GM10847 (cell line): ENCODE data around the gene TMEM30B.

Source experiments
- POLR2A ChIP-seq: IDR thresholded peaks from 2 replicates; pipeline ENCODE4 v1.6.1; 2011; ENCODE audit not compliant: insufficient read length; ENCODE audit errors: extremely low read depth

TMEM30B gene

GRCh38 chr14:61281186-61281947, at the start of gene TMEM30B:
TMEM30B (minus strand) TSS chr14:61281338; CDS start chr14:61281147, 191 bp downstream.
- no peak for TF ChIP-seq POLR2A

GRCh38 chr14:61330511-61330910, 49.4 kb upstream of the TMEM30B start:
- no peak for TF ChIP-seq POLR2A

DNA sequence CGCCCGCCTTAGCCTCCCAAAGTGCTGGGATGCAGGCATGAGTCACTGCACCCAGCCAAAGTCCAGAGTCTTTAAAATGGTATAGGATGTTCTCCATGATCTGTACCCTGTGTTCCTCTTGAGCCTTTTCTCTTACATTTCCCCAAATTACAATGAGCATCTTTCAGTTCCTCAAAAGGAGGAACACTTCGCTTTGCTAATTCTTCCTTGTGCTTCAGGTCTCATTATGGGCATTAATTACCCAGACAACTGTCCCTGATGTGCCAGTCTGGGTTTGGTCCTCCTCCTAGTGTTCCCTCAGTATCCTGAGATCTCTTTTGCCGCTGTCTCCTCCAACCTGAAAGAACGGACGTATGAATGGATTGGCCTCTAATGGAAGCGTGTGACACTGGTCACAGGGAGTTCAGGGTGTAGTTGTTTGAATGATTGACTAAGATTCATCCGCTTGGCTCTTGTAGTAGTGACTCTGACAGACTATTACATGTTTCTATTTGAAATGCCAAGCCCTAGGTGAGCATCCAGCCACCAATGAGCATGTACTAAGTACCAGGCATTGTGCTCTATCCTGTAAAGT, 48.4 kb upstream of the TMEM30B start:
- no peak for TF ChIP-seq POLR2A

GRCh38 chr14:61328626-61329262, 47.6 kb upstream of the TMEM30B start:
- no peak for TF ChIP-seq POLR2A

DNA sequence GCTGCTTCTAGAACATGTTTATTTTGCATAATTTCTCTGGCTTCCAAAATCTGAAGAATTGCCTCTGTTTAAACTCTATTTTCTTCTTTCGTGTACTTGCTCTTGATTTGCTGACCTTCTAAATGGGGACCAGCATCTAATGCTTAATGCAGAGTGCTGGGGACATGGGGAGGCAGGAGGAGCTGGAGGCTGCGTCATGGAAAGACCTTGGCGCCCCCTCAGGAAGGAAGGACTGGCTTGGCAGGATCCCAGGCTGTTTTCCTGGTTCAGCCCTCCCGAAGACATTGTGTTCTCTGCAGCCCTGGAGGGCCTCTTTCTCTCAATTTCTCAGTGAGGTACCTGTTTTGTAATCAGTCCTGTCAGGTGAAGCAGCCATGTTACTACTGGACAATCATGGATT, 45.7 kb upstream of the TMEM30B start:
- TF ChIP-seq POLR2A: no peak

GRCh38 chr14:61326146-61326545, 45.0 kb upstream of the TMEM30B start:
- TF ChIP-seq POLR2A: no peak

DNA sequence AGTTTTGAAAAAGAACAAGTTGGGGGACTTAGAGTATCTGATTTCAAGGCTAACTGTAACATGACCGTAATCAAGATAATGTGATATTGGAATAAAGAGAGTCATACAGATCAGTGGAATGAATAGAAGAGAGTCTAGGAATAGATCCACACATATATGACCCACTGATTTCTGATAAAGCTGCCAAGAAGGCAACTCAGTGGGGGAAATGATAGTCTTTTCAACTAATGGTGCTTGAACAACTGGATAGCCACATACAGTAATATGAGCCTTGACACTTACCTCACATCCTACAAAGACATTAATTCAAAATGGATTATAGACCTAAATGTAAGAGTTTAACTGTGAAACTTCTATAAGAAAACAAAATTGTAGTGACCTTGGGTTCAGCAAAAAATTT, 44.0 kb upstream of the TMEM30B start:
- TF ChIP-seq POLR2A: no peak

DNA sequence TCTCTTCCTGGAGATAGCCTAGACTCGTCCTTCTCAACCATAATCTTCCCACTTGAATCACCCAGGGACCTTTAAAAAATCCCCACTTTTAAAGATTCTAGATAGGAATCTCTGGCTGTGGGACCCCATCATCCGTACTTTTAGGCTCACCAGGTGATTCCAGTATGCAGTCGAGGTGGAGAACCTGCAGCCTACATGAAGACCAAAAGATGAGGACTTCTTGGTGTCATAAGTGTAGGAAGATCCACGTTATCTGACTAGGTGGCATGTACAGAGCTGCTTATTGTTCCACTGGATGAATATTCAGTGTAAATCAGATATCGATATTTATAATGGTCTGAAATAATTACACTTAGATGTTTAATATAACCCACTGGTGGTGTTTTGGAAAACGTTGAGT, 42.8 kb upstream of the TMEM30B start:
- TF ChIP-seq POLR2A: no peak

DNA sequence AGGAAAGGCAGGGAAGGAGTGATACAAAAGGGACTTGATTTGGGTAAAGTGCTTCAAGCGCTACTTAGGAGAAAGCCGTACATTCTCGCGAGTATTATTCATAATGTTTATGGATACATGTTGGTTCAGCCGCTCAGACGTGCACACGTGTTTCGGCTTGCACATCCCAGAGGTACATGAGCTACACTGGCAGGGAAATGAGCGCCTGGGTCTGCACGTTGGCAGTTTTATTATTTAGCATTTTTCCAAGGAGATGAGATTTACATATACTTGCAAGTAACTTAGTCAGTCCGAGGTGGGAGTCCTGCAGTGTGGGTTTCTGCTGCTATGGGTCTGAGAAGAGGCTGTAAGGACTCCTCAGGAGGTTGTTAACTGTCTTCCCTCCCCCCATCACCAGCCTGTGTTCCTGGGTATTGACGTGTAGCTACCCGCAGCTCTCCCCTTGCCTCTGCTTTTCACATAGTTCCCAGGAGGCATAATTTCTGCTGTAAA, 41.7 kb upstream of the TMEM30B start:
- no peak for TF ChIP-seq POLR2A

DNA sequence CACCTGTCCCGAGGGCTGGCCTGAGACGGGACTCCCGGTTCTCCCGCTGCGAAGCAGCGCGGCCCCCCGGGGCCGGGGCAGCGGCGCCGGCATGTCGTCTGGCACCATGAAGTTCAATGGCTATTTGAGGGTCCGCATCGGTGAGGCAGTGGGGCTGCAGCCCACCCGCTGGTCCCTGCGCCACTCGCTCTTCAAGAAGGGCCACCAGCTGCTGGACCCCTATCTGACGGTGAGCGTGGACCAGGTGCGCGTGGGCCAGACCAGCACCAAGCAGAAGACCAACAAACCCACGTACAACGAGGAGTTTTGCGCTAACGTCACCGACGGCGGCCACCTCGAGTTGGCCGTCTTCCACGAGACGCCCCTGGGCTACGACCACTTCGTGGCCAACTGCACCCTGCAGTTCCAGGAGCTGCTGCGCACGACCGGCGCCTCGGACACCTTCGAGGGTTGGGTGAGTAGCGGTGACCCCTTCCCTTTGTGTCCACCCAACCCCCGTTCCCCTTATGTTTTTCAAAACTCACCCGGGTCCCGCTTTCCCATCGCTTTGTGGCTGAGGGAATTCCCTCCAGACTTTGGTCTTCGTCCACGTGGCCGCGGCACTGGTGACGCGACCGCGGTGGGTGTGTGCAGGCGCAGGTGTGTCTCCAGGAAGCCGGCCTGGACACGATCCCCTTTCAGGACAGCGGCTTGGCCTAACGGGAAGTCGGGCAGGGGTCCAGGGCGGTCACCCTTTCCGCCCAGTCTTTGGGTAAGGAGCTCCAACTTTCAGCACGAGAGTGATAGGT, 41.1 kb upstream of the TMEM30B start:
- TF ChIP-seq POLR2A: no peak

DNA sequence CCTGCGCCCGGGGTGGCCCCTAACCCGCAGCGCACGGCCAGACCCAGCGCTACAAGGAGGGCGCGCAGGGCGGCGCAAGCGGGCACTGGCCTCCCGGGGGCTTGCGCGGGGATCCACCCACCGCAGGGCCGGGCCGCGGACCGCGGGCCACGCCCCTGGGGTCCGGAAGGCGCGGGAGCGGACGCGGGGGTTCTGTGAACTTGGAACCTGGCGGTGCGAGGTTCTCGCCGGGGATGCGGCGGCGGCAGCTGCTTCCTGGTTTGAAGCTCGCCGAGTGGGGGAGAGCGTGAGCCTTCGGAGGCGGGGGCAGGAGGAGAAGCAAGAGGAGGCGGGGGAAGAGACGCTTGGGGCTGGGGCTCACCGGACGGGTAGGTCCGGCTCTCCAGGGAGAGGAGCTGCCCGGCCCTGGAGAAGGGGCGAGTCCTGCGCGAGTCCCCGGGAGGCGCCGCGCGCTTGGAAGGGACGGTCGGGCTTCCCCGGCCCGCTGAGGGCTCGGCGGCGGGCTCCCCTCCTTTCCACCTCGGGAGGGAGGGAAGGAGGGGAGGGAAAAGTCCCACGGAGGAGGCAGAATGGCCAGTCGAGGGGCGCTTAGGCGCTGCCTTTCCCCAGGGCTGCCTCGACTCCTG, 40.4 kb upstream of the TMEM30B start, which contains the start of gene PRKCH:
PRKCH (plus strand) TSS at position 195 of the 626 bp plus-strand sequence. CDS start 523 bp downstream, outside the sequence.
- TF ChIP-seq POLR2A: no peak

DNA sequence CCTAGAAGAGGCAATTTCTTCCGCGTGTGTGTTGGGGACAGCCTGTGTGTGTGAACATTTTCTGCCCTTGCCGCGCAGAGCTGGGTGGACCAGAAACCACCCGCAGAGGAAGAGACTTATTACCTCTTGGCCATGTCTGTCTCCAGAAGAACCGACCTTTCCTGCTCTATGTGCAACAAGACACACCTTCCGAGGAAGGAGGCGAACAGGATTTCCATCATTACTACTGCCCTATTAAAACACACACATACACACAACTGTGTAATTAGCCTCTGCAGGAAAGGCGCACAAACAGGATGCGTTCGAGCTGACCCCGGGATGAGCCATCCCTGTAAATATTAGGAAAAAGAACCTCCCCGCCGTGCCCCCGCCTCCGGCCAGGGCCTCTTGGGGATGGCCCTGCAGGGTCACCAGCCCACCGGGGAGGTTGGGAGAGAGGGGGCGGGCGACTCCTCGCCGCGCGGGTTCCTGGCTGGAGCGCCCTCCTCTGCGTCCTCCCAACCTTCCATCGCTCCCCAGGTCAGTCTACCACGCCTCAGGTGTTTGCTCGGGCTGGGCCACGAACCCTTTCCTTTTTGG, 39.8 kb upstream of the TMEM30B start:
- no peak for TF ChIP-seq POLR2A

DNA sequence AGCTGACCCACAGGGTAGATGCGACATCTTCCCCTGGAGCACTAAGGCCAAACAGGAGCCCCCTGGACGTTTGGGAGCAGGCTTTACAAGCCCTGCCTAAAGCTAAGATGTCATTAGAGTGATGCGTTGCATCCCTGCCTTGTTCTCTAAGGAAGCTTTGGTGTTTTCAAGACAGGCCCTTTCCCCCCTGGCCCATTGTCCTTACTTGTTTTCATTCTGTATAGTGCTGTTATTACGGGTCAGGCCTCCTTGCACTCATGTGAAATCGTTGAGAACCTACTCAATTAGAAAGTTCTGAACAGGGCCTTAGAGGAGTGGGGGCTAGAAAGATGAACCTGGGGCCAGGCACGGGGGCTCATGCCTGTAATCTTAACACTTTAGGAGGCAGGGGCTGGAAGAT, 38.6 kb upstream of the TMEM30B start:
- TF ChIP-seq POLR2A: no peak

- no peak for TF ChIP-seq POLR2A
These were observed 37.9 kb upstream of the TMEM30B start for GRCh38 chr14:61319086-61319485.
